HG03066 (cell line): Measurements from ENCODE around the gene TAS2R14.

ENCODE experiments used
- ATAC-seq: cut with Tn5 transposase; IDR thresholded peaks from one replicate; pipeline ENCODE4 v1.9.1; 2021; ENCODE audit warnings: low read depth; ENCODE audit not compliant: unreplicated experiment

Gene TAS2R14

DNA sequence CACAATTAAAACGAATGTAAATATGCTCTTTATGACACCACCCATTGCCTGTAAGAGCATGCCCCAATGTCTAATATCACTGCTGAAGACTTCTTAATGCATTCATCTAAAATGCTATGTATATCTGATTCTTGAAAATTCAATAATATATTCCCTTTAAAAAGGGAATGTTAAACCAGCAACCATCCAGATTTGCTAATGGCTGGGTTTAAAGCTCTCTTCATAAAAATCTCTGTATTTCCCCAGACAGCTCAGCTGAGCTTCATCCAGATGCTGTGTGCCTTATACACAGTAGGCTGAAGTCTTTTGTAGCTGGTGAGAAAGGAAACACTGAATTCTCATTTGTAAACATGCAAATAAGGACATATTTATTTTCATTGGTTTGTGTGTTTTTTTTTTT lies at the start of gene TAS2R14:
TAS2R14 (minus strand) TSS at position 101 of the 400 bp plus-strand sequence; CDS start at position 45, 56 bp downstream.
- ATAC-seq = no peak

GRCh38 chr12:10986812-10987211 lies 47.7 kb upstream of the TAS2R14 start, which contains the start of gene TAS2R50:
TAS2R50 (minus strand) TSS chr12:10986912; CDS start chr12:10986860, 52 bp downstream.
- no peak for ATAC-seq

- ATAC-seq = no peak
These were observed 43.2 kb upstream of the TAS2R14 start for GRCh38 chr12:10982244-10982643.

GRCh38 chr12:10974965-10975364 lies 35.9 kb upstream of the TAS2R14 start:
- ATAC-seq = no peak

DNA sequence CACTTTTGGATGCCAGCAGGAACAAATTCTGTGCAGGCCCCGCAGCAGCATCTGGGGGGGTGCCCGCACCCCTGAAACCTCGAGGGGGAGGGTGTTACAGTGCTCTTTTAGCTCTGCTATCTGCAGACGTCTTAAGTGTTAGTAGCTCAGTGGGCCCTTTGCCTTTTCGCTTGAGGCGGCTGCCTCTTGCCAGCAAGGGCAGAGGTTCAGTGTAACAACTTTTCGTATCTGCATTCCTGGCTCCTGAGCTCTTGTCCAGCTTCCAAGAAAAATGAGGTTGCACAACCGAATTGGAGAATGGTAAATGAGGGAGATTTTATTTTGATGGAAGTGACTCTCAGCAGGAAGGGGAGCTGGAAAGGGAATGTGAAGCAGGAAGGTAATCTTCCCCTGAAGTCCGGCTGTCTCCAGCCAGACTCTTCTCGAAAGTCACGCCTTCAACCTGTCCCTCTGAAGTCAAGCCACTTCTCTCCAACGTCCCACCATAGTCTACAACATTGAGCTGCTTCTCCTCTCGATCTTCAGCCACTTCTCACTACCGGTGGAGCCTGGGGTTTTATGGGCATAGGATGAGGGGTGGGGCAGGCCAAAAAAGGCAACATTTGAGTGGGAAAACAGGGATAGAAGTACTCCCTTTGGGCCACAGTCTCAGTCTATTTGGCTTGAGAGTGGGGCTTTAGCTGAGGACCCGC lies 29.8 kb upstream of the TAS2R14 start:
- no peak for ATAC-seq

DNA sequence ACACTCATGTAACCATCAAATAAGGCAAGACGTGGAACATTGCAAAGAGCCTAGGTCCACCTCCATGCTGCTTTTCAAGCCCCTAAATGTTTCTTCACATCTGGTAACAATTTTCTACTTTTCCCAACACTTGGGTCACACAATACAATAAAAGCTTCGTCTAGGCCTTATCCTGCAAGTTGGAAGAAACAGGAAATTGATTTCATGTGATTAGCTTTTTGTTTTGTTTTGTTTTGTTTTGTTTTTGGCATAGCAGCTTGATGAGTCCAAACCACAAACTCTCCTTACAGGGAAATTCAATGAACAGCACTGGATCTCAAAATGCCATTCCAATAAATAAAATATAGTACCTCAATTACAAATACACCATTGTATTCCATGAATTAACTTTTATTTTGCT lies 28.3 kb upstream of the TAS2R14 start:
- ATAC-seq = no peak

DNA sequence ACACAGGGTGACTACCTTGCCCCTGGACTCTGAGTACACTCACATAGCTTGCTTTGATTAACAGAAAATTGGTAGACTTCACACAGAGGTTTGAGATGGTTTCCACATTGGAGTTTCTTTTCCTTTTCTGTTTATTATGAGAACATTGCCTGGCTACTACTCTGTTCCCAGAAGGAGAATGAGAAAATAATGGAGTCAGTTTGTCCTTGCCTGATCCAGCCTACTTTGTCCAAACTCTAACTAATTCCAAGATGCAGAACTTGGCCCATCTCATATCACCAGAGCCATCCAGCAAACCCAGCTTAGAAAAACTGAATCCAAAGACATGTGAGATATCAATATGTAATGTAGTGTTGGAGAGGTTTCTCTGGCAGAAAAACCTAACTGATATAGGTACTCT lies 27.3 kb upstream of the TAS2R14 start:
- no peak for ATAC-seq

DNA sequence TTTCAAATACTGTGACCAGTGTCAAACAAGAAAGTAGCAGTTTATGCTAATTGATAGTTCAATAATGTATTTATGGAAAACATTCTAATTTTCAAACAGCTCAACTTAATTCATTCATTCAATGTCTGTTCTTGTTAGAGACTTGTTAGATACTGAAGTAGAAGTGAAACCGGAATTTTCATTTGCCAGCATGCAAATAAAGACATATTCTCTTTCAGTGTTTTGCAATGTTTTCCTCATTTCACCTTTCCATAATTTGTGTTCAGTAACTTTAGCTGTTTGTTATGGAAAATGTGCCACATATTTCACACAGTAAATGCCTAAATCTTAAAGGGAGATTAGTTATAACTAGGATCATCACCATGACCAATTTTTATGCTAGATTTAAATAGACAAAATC lies 26.4 kb upstream of the TAS2R14 start:
- ATAC-seq = no peak

GRCh38 chr12:10960211-10960610 lies 21.1 kb upstream of the TAS2R14 start:
- no peak for ATAC-seq

GRCh38 chr12:10959804-10960203 lies 20.7 kb upstream of the TAS2R14 start:
- no peak for ATAC-seq

DNA sequence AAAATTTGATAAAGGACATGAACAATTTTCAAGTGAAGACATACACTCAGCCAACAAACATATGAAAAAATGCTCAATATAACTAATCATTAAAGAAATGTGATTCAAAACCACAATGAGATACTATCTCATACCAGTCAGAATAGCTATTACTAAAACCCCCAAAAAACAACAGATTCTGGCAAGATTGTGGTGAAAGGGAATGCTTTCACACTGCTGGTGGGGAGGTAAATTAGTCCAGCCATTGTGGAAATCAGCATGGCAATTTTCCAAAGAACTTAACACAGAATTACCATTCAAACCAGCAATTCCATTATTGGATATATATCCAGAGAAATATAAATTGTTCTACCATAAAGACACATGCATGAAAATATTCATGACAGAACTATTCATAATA lies 18.7 kb upstream of the TAS2R14 start:
- ATAC-seq = no peak

GRCh38 chr12:10956085-10956484 lies 17.0 kb upstream of the TAS2R14 start:
- ATAC-seq = no peak

DNA sequence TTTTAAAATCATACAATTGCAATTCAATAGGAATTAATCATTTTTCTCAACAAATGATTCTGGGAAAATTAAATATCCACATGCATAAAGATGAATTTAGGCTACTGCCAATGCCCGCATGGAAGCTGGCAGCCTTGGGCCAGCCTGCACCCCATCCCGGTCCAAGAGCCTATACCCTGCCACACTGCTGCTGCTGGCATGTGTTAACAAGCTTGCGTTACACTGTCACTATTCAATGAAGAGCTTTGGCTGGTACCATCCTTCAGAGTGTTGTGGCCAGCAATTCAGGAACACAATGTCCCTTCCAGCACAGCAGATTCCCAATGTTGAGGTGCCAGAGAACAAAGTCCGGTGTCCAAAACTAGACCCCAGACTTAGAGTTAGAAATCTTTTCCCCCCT lies 13.6 kb upstream of the TAS2R14 start:
- ATAC-seq = no peak

DNA sequence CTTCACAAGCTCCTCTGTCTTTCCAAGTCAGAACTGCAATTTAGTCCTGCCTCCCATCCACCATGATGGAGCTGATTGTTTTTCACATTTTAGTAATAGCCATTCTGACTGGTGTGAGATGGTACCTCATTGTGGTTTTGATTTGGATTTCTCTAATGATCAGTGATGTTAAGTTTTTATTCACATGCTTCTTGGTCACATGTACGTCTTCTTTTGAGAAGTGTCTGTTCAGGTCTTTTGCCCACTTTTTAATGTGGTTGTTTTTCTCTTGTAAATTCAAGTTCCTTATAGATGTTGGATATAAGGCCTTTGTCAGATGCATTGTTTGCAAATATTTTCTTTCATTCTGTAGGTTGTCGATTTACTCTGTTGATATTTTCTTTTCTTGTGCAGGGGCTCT lies 4.1 kb upstream of the TAS2R14 start:
- no peak for ATAC-seq

GRCh38 chr12:10941916-10942607 lies 3.0 kb upstream of the TAS2R14 start:
- no peak for ATAC-seq

DNA sequence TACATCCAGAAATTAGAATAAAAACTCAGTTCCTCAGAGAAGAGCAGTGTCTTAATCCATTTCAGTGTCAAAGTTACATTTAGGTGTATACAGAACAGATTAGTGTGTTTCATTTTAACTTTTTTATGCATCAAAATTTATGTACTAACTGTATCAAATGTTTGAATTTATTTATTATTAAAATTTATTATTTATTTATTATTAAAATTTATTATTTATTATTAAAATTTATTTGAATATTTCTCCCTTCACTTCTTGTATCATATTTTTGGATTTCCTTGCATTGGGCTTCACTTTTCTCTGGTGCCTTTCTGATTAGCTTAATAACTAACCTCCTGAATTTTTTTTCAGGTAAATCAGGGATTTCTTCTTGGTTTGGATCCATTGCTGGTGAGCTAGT lies 2.3 kb upstream of the TAS2R14 start:
- no peak for ATAC-seq

DNA sequence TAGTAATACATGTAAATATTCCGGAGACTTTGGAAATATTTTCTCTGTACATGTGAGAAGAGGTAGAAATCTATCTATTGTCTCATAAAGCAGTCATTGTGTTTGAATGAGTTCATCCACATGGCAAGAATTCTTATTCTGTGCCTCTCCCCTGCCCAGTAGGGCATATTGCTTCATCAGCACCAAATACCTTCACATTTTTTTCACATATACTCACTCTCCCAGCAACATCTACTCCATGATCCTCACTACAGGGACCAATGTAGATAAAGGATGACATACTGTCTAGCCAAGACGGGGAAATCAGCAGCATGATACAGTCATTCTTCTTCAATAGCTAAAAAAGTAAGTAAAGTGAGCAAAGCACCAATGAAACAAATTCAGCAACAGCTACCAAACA lies 1.3 kb upstream of the TAS2R14 start:
- no peak for ATAC-seq

- no peak for ATAC-seq
These were observed 2.6 kb downstream of the TAS2R14 start for GRCh38 chr12:10936506-10936905.

- ATAC-seq = no peak
These were observed 10.2 kb downstream of the TAS2R14 start, which contains the start of gene PRH2 for GRCh38 chr12:10928746-10929286. PRH2 (plus strand) TSS chr12:10929236; CDS start chr12:10929274, 38 bp downstream.

DNA sequence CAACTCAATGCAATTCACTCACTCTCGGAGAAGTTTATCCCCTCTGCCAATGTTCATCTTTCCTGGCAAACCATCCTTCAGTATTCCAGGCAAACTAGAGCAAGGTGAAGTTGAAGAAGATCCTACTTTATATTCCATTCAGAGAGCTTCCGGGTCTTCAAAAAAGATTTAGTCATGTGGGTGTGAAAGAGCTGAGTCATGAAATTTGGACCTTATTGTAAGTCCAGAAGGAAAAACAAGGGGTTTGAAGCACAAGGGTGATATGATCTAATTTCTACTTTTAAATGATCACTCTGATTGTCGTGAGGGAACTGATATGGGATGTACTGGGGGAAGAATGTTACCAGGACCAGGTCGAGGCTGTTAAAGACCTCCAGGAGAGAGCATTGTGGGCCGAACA lies 12.8 kb downstream of the TAS2R14 start:
- no peak for ATAC-seq

- ATAC-seq = no peak
These were observed 19.3 kb downstream of the TAS2R14 start for GRCh38 chr12:10919809-10920208.

- ATAC-seq = no peak
These were observed 28.7 kb downstream of the TAS2R14 start for GRCh38 chr12:10910380-10910779.
